Psoas muscle (tissue), 8 donors: Measurements from ENCODE around the gene ITPR1. TPM values are rescaled to one million over a fixed set of nuclear protein-coding genes. Genes with fewer than 3 reads are reported as not detected.

Source experiments
- ATAC-seq, 4 donors: fragments of 200-7000 bp; cut with Tn5 transposase; one replicate each; pipeline ENCODE4 v1.9.1; 2020; ENCODE audit warnings: moderate library complexity in 3 of 4, mild to moderate bottlenecking in 2 of 4
- DNase-seq, 2 donors: peaks; one replicate each; pipeline ENCODE4 v3.0.0-alpha.2; 2020
- H3K27ac ChIP-seq: fragments of 200-600 bp; one replicate; pipeline ENCODE4 v1.8.0; 2022
- H3K27me3 ChIP-seq, 3 donors: fragments of 200-600 bp in 1 of 3; one replicate each; pipeline versions ENCODE4 v1.6.1 to v1.8.0; 2013 to 2022; ENCODE audit warnings: low read length in 2 of 3, mild to moderate bottlenecking in 2 of 3, moderate library complexity in 1 of 3; ENCODE audit not compliant: insufficient read depth in 3 of 3
- H3K36me3 ChIP-seq, 2 donors: fragments of 200-600 bp in 1 of 2; one replicate each; pipeline versions ENCODE4 v1.6.1 to v1.8.0; 2013 to 2022; ENCODE audit warnings: low read depth in 1 of 2, mild to moderate bottlenecking in 1 of 2, moderate library complexity in 1 of 2; ENCODE audit not compliant: insufficient read depth in 1 of 2
- H3K4me1 ChIP-seq: fragments of 200-600 bp; one replicate; pipeline ENCODE4 v1.8.0; 2022
- H3K4me3 ChIP-seq: fragments of 200-600 bp; one replicate; pipeline ENCODE4 v1.8.0; 2022; ENCODE audit warnings: mild to moderate bottlenecking
- H3K9me3 ChIP-seq: fragments of 200-600 bp; one replicate; pipeline ENCODE4 v1.8.0; 2022
- CTCF ChIP-seq: fragments of 200-600 bp; IDR thresholded peaks from one replicate; pipeline ENCODE4 v1.8.0; 2022; ENCODE audit warnings: antibody characterized with exemption
- WGBS, 3 donors: extraction: QIAGEN DNeasy Blood & Tissue Kit; methylation state at CpG; one replicate each; pipeline versions ENCODE4 v1.1.6 to v1.1.7; 2013; 5-methylcytosine and 5-hydroxymethylcytosine counted together
- intact Hi-C, 2 donors: fragments of 100-400 bp; cut with DNase I; formaldehyde crosslinking; loops; one replicate each; pipeline versions ENCODE4 v1.11.0 to v1.14.2; 2022
- polyA plus RNA-seq, 3 donors: library from polyadenylated mRNA; stranded (reverse); fragments of 200-250 nt; gene quantifications; one replicate each; pipeline ENCODE4 v1.2.3, GENCODE V29; 2013
- total RNA-seq, 4 donors: library from RNA; stranded (reverse); fragmentation: NEBNext Ultra II Directional in 2 of 4; extraction: Animal tissue kit (Norgen Biotek cat#: 25700) in 2 of 4; gene quantifications; one replicate each; pipeline versions ENCODE4 v1.2.1 to v1.2.4, GENCODE V29; 2021 to 2023
- donor health status: healthy with polysubstance abuse.
- donor health status: DM: no; HTN: no; CAD: no; lungs with moderate emphysema.
- donor health status: Bipolar disorder and iron deficiency.
- donor health status: healthy.
- donor health status: DM: yes; HTN: yes; CAD: no.
- donor health status: DM: no; HTN: no; CAD: no.
- donor health status: DM: no; HTN: no; CAD: no.
- donor health status: DM: yes; HTN: yes; CAD: no.

The ITPR1 gene
- total and polyA plus RNA-seq, 7 donors, result 4.4 to 9.2 (median 8.8) TPM

- WGBS, 3 donors, result 91 to 96% (median 95%) methylated on average over 3 of the region's 3 CpGs
- no peaks in the 10 kb centered on the region for H3K9me3 ChIP-seq
- no peaks in the 10 kb centered on the region for H3K27me3 ChIP-seq
- H3K4me3 ChIP-seq, result no peak overlapping the region
- peaks cover 10% of the 10 kb centered on the region for H3K4me1 ChIP-seq
- ATAC-seq (no peak), DNase-seq (no peak)
- intact Hi-C loops, result loop anchor here in 1 of 2 donors (10.0 kb wide), 1 partner anchor 108 kb away; no protein-coding TSS in a partner anchor
- no peaks in the 10 kb centered on the region for H3K36me3 ChIP-seq
- no peak overlapping the region for H3K27ac ChIP-seq
- TF ChIP-seq CTCF, result no peak
These were observed 30.6 kb upstream of the ITPR1 start for GRCh38 chr3:4462369-4463040.

GRCh38 chr3:4464576-4464975, 28.6 kb upstream of the ITPR1 start:
- no peak for DNase-seq
- Histone ChIP-seq H3K27me3 (no peaks in the 10 kb centered on the region), H3K27ac (no peak overlapping the region), H3K36me3 (no peaks in the 10 kb centered on the region), H3K9me3 (no peaks in the 10 kb centered on the region), H3K4me3 (no peak overlapping the region), H3K4me1 (peaks cover 10% of the 10 kb centered on the region)
- intact Hi-C loops, result loop anchor here in 1 of 2 donors (10.0 kb wide), 1 partner anchor 110 kb away; no protein-coding TSS in a partner anchor
- TF ChIP-seq CTCF, result no peak
- ATAC-seq, result no peak
- WGBS, 3 donors, result 49 to 73% (median 73%) methylated on average over 1 of the region's 1 CpG

- TF ChIP-seq CTCF, result no peak
- intact Hi-C loops, result loop anchor here in 1 of 2 donors (2.0 to 10.0 kb wide), 2 partner anchors 26 to 112 kb away; partner anchors contain the start of gene ITPR1
- Histone ChIP-seq H3K9me3 (no peaks in the 10 kb centered on the region), H3K27ac (peak within 1 kb of the TSS; percentile 85), H3K27me3 (no peaks in the 10 kb centered on the region), H3K4me3 (peak within 1 kb of the TSS; percentile 80), H3K4me1 (peaks cover 8% of the 10 kb centered on the region), H3K36me3 (no peaks in the 10 kb centered on the region)
- peak; percentile 81 to 89 for DNase-seq
- ATAC-seq, result peak; percentile 99 to 100 (median 100)
- WGBS, 3 donors, result 1% methylated on average over 43 to 47 of the region's 47 CpGs
These were observed 26.2 kb upstream of the ITPR1 start, which contains the start of gene SUMF1 for GRCh38 chr3:4466741-4467521. SUMF1 (minus strand) TSS chr3:4467269; CDS start chr3:4467245, 24 bp downstream.

- DNase-seq (no peak), ATAC-seq (peak; percentile 9 to 58 (median 36))
- Histone ChIP-seq H3K4me1 (peaks cover 7% of the 10 kb centered on the region), H3K27ac (peak overlapping the region; percentile 85), H3K36me3 (no peaks in the 10 kb centered on the region), H3K9me3 (no peaks in the 10 kb centered on the region), H3K4me3 (peak overlapping the region; percentile 80), H3K27me3 (no peaks in the 10 kb centered on the region)
- WGBS, 3 donors, result 48 to 55% (median 51%) methylated on average over 13 of the region's 13 CpGs
- no peak for TF ChIP-seq CTCF
- intact Hi-C loops, result loop anchor here in 1 of 2 donors (2.0 to 10.0 kb wide), 2 partner anchors 25 to 113 kb away; partner anchors contain the start of gene ITPR1
These were observed 25.7 kb upstream of the ITPR1 start for GRCh38 chr3:4467522-4467867.
